Measurements from ENCODE around the gene CDK5RAP2. TPM values are rescaled to one million over a fixed set of nuclear protein-coding genes. Genes with fewer than 3 reads are reported as not detected.

CDK5RAP2 gene
- total and polyA plus RNA-seq, 4 donors, result 36.5 to 60.4 (median 47.4) TPM

DNA sequence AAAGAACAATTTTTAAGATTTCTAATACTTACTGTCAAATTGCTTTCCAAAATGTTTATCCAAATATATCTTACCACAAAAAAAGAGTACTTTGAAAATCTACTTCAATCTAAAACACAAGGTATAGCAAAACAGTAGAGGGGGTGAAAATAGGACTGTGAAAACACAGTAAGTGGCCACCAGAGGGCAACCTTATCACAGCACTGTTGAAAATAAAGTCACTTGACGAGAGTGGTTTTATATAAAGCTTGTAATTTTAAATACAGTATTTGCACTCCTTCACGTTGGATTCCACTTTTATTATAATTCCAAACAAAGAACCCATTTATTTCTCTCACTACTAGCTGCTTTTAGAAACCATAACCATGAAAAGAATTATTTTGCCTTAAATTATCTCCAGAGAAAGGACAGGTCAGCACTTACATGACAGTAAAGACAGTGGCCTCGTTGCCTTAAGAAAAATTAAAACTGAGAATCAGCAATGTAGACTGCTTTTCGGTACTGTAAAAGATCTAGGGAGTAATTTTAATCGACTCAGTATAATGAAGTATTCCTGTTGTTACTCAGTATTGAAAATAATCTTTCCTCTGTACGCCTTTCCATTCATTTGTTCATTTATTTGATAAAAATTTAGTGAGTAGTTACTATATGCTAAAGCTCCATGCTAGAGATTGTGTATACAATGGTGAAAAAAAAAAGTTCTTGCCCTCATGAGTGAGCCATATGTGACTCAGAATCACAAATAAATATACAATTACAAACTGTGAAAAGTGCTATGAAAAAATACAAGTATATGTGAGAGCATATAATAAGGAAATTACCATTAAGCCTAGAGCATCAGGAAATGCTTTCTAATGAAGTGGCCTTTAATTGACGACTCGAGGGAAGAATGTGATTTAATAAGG, 40.0 kb upstream of the CDK5RAP2 start:
- H3K27me3 ChIP-seq (ENCODE audit: control insufficient read depth, insufficient read depth, low read length), result no peaks in the 10 kb centered on the region
- no peaks in the 10 kb centered on the region for H3K9me3 ChIP-seq (ENCODE audit: control insufficient read depth, insufficient read depth, low read length)
- DNase-seq (ENCODE audit: low read depth in 4 of 6, low spot score in 6 of 6), result peak; percentile 60 to 93 (median 70)
- H3K4me1 ChIP-seq (ENCODE audit: control insufficient read depth, insufficient read depth, low read length), result no peaks in the 10 kb centered on the region
- H3K4me3 ChIP-seq (ENCODE audit: low read depth, low read length), result no peak overlapping the region
- no peak overlapping the region for H3K27ac ChIP-seq (ENCODE audit: low read depth, low read length)
- WGBS (ENCODE audit: insufficient coverage), result 73% methylated on average over 3 of the region's 8 CpGs
- H3K36me3 ChIP-seq (ENCODE audit: control insufficient read depth, insufficient read depth, low read length), result peaks cover 3% of the 10 kb centered on the region

DNA sequence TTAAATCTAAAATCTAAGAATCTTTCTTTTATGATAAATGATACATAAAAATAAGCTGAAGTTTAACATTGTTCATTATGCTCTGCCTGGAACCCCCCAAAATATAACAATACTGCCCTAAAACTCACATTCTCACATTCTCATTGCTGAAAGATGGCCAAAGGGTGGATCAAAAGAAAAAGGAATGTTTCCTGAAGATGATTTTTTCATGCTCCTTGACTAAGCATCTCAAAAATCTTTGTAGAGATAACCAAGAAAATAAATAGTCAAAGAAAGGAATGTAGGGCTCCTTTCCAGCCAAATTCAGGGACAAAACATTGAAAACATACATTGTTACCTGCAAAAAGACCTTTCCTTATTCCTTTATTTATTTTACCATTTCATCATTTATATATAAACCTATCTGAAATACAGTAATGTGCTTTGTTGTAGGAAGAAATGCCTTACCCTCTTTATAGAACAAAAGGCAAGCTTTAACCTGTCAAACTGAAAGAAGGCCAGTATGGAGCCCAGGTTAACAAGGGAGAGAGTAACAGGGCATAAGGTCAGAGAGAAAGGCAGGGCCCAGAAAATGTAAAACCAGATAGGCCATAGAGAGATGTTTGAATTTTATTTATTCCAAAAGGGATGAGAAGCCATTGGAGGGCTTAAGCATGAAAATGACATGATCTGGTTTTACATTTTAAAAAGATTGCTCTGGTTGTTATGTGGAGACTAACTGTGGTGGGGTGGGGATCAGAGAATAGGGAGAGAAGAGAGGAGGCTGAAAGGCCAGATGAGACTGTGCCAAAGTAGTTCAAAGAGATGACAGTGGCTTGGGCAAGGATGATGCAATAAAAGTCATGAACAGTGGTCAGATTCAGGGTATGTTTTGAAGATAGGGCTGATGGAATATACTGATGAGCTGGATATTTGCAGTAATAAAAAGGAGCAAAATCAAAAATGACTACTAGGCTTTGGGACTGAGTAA, 37.3 kb upstream of the CDK5RAP2 start:
- Histone ChIP-seq H3K9me3 (ENCODE audit: control insufficient read depth, insufficient read depth, low read length) (no peaks in the 10 kb centered on the region), H3K4me3 (ENCODE audit: low read depth, low read length) (no peak overlapping the region), H3K27ac (ENCODE audit: low read depth, low read length) (no peak overlapping the region), H3K27me3 (ENCODE audit: control insufficient read depth, insufficient read depth, low read length) (no peaks in the 10 kb centered on the region), H3K4me1 (ENCODE audit: control insufficient read depth, insufficient read depth, low read length) (no peaks in the 10 kb centered on the region), H3K36me3 (ENCODE audit: control insufficient read depth, insufficient read depth, low read length) (peaks cover 3% of the 10 kb centered on the region)
- no peak for DNase-seq (ENCODE audit: low read depth in 4 of 6, low spot score in 6 of 6)

DNA sequence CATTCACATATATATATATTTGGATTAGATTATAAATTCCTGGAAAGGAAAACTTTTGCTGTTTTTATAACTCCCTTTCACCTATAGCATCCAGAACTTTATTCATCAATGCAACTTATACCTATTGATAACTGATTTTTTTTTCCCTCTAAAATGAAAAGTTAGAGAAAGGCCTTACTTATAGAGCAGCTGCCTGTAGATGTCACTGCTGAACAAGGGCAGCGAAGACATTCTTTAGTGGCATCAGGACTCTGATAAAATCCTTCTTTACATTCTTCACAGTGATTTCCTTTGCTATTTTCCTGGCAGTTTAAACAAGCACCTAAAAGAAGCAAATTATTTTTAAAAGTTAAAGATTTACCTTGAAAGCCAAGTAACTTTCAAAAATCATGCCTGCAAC, 32.3 kb upstream of the CDK5RAP2 start:
- peak in 1 of 6 donors; percentile 56 for DNase-seq (ENCODE audit: low read depth in 4 of 6, low spot score in 6 of 6)
- Histone ChIP-seq H3K36me3 (ENCODE audit: control insufficient read depth, insufficient read depth, low read length) (peaks cover 3% of the 10 kb centered on the region), H3K4me3 (ENCODE audit: low read depth, low read length) (no peak overlapping the region), H3K4me1 (ENCODE audit: control insufficient read depth, insufficient read depth, low read length) (no peaks in the 10 kb centered on the region), H3K9me3 (ENCODE audit: control insufficient read depth, insufficient read depth, low read length) (no peaks in the 10 kb centered on the region), H3K27ac (ENCODE audit: low read depth, low read length) (no peak overlapping the region), H3K27me3 (ENCODE audit: control insufficient read depth, insufficient read depth, low read length) (no peaks in the 10 kb centered on the region)
- no CpG with 5 or more reads among the region's 1 CpG for WGBS (ENCODE audit: insufficient coverage)

DNA sequence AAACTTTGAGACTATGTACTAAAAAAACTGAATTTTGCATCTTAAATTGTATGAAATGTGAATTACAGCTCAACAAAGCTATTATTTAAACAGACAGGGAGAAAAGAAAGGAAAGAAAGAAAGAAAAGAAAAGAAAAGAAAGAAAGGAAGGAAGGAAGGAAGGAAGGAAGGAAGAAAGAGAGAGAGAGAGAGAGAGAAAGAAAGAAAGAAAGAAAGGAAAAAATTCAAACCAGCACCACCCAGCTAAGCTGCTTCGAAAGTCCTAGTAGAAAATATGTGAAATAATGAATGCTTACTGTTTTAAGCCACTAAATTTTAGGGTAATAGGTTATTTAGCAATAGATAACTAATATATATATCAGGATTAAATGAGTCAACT, 31.7 kb upstream of the CDK5RAP2 start:
- H3K36me3 ChIP-seq (ENCODE audit: control insufficient read depth, insufficient read depth, low read length), result peaks cover 3% of the 10 kb centered on the region
- H3K4me1 ChIP-seq (ENCODE audit: control insufficient read depth, insufficient read depth, low read length), result no peaks in the 10 kb centered on the region
- no peak overlapping the region for H3K27ac ChIP-seq (ENCODE audit: low read depth, low read length)
- no peaks in the 10 kb centered on the region for H3K27me3 ChIP-seq (ENCODE audit: control insufficient read depth, insufficient read depth, low read length)
- H3K4me3 ChIP-seq (ENCODE audit: low read depth, low read length), result no peak overlapping the region
- no CpG with 5 or more reads among the region's 1 CpG for WGBS (ENCODE audit: insufficient coverage)
- no peaks in the 10 kb centered on the region for H3K9me3 ChIP-seq (ENCODE audit: control insufficient read depth, insufficient read depth, low read length)
- DNase-seq (ENCODE audit: low read depth in 4 of 6, low spot score in 6 of 6), result no peak

DNA sequence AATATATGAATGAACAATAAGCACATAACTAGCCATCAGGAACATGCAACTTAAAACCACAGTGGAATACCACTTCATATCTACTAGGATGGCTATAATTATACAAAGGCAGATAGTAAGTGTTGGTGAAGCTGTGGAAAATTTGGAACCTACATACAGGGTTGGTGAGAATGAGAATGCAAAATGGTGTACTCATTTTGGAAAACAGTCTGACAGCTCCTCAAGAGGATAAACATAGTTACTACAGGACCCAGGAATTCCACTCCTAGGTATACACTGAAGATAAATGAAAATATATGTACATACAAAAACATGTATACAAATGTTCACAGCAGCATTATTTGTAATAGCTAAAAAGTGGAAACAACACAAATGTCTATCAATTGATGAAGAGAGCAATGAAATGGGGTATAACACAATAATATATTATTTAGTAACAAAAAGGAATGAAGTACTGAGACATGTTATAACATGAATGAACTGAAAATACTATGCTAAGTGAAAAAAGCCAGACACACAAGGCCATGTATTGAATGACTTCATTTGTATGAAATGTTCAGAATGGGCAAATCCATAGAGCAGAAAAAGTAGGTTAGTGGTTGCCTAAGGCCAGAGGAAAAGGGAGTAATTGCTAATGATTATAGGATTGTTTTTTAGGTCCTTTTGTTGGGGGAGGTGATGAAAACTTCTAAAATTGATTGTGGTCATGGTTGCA, 31.2 kb upstream of the CDK5RAP2 start:
- DNase-seq (ENCODE audit: low read depth in 4 of 6, low spot score in 6 of 6), result no peak
- Histone ChIP-seq H3K27ac (ENCODE audit: low read depth, low read length) (no peak overlapping the region), H3K4me1 (ENCODE audit: control insufficient read depth, insufficient read depth, low read length) (no peaks in the 10 kb centered on the region), H3K36me3 (ENCODE audit: control insufficient read depth, insufficient read depth, low read length) (no peaks in the 10 kb centered on the region), H3K27me3 (ENCODE audit: control insufficient read depth, insufficient read depth, low read length) (no peaks in the 10 kb centered on the region), H3K9me3 (ENCODE audit: control insufficient read depth, insufficient read depth, low read length) (no peaks in the 10 kb centered on the region), H3K4me3 (ENCODE audit: low read depth, low read length) (no peak overlapping the region)

DNA sequence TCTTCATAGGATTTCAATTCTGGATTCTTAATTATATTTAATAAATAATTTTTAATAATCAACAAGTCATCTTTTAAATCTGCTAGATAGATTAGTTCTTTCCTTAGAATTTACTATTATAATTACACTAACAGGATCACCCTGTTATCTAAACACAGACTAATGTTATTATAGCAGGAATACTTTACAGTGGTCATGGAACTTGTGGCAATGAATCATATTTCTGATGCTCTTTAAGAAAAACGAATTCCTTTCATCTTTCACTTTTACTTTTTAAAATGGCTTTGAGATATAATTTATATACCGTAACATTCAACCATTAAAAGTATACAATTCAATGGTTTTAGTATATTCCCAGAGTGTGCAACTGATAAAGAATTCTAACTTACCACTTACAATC, 29.7 kb upstream of the CDK5RAP2 start:
- no peaks in the 10 kb centered on the region for H3K9me3 ChIP-seq (ENCODE audit: control insufficient read depth, insufficient read depth, low read length)
- H3K27ac ChIP-seq (ENCODE audit: low read depth, low read length), result no peak overlapping the region
- no peaks in the 10 kb centered on the region for H3K4me1 ChIP-seq (ENCODE audit: control insufficient read depth, insufficient read depth, low read length)
- peaks cover 7% of the 10 kb centered on the region for H3K36me3 ChIP-seq (ENCODE audit: control insufficient read depth, insufficient read depth, low read length)
- no CpG with 5 or more reads among the region's 2 CpGs for WGBS (ENCODE audit: insufficient coverage)
- no peak for DNase-seq (ENCODE audit: low read depth in 4 of 6, low spot score in 6 of 6)
- H3K4me3 ChIP-seq (ENCODE audit: low read depth, low read length), result no peak overlapping the region
- no peaks in the 10 kb centered on the region for H3K27me3 ChIP-seq (ENCODE audit: control insufficient read depth, insufficient read depth, low read length)

DNA sequence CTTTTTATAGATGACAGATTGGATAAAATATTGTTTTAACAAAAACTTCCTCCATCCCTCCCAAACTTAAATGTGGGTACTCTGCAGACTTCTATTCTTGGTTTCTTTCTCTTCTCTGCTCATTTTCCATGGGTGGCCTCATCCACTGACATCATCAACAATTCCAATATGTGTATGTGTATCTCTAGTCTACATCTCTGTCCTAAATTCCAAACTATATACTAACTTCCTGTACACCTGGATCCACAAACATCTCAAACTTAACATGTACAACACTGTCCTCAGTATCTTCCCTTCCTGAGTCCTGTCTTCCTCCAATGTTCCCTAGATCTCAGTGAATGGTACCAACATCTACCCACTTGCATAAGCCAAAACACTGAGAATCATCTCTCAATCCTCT, 28.5 kb upstream of the CDK5RAP2 start:
- DNase-seq (ENCODE audit: low read depth in 4 of 6, low spot score in 6 of 6), result no peak
- H3K4me3 ChIP-seq (ENCODE audit: low read depth, low read length), result no peak overlapping the region
- H3K27ac ChIP-seq (ENCODE audit: low read depth, low read length), result no peak overlapping the region
- H3K27me3 ChIP-seq (ENCODE audit: control insufficient read depth, insufficient read depth, low read length), result no peaks in the 10 kb centered on the region
- no peaks in the 10 kb centered on the region for H3K9me3 ChIP-seq (ENCODE audit: control insufficient read depth, insufficient read depth, low read length)
- peaks cover 7% of the 10 kb centered on the region for H3K36me3 ChIP-seq (ENCODE audit: control insufficient read depth, insufficient read depth, low read length)
- H3K4me1 ChIP-seq (ENCODE audit: control insufficient read depth, insufficient read depth, low read length), result no peaks in the 10 kb centered on the region

DNA sequence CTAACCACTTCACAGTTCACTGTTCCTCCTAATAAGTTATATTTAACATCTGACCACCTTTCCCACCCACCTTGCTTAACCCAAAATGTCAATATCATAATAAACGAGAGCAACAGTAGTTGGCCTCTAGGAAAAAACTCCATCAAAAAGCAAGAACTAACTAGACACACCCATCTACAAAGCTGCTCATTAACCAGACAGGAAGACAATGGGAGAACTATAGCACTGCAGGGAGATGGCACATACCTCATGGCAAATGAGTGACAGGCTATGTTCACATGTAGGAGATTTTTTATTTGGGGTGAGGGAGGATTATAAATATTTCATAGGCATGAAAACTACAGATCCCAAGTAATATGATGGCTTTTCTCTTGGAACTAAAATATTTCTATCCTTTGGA, 23.6 kb upstream of the CDK5RAP2 start:
- 100% methylated on average over 1 of the region's 1 CpG for WGBS (ENCODE audit: insufficient coverage)
- Histone ChIP-seq H3K27ac (ENCODE audit: low read depth, low read length) (no peak overlapping the region), H3K27me3 (ENCODE audit: control insufficient read depth, insufficient read depth, low read length) (no peaks in the 10 kb centered on the region), H3K4me3 (ENCODE audit: low read depth, low read length) (no peak overlapping the region), H3K36me3 (ENCODE audit: control insufficient read depth, insufficient read depth, low read length) (peaks cover 7% of the 10 kb centered on the region), H3K9me3 (ENCODE audit: control insufficient read depth, insufficient read depth, low read length) (no peaks in the 10 kb centered on the region), H3K4me1 (ENCODE audit: control insufficient read depth, insufficient read depth, low read length) (no peaks in the 10 kb centered on the region)
- DNase-seq (ENCODE audit: low read depth in 4 of 6, low spot score in 6 of 6), result no peak

DNA sequence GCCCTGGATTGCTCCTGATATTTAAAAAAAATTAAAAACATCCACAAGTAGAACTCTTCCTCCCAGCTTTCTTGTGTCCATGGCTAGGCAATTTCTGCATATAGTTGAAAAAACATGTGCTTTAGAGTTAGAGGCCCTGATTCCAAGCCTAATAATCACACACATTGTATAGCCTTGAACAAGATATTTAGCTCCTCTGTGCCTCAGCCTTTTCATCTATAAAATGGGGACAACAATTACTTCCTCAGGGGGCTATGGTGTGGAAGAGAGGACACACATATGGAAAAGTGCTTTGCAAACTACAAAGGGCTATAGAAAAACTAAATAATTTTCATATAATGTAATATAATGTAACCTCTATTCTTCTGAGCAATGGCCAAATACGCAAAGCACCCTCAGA, 23.0 kb upstream of the CDK5RAP2 start:
- Histone ChIP-seq H3K4me3 (ENCODE audit: low read depth, low read length) (no peak overlapping the region), H3K36me3 (ENCODE audit: control insufficient read depth, insufficient read depth, low read length) (peaks cover 7% of the 10 kb centered on the region), H3K9me3 (ENCODE audit: control insufficient read depth, insufficient read depth, low read length) (no peaks in the 10 kb centered on the region), H3K4me1 (ENCODE audit: control insufficient read depth, insufficient read depth, low read length) (no peaks in the 10 kb centered on the region), H3K27ac (ENCODE audit: low read depth, low read length) (no peak overlapping the region), H3K27me3 (ENCODE audit: control insufficient read depth, insufficient read depth, low read length) (no peaks in the 10 kb centered on the region)
- WGBS (ENCODE audit: insufficient coverage), result no CpG with 5 or more reads among the region's 1 CpG
- no peak for DNase-seq (ENCODE audit: low read depth in 4 of 6, low spot score in 6 of 6)
